ENCODE results near the gene TRPM3.

The TRPM3 gene

DNA sequence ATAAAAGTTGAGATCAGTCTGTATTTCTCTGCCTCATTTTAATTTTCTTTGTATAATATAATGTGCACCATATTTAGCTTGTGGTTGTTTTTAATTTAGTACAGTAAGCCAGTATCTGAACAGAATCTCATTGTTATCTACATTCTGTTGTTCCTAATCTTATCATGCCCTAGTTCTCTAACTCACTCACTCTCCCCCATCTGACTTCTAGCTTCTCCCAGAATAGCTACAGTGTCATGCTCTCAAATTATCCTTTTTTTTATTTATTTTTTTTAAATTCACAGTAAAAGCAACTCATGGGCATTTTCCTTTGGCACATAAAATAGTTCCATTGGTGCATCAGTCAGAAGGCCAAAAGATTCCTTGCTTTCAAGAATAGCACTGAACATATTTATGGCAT is 156.6 kb downstream of the TRPM3 start:
- Histone ChIP-seq H3K4me3 (ENCODE audit: low read depth in 1 of 2, low read length in 2 of 2) (no peak overlapping the region), H3K4me1 (ENCODE audit: control insufficient read depth in 1 of 2, insufficient read depth in 2 of 2, low read length in 2 of 2) (no peaks in the 10 kb centered on the region), H3K27me3 (ENCODE audit: low read depth, low read length) (no peaks in the 10 kb centered on the region), H3K36me3 (ENCODE audit: control insufficient read depth in 1 of 2, insufficient read depth in 2 of 2, low read length in 2 of 2) (no peaks in the 10 kb centered on the region), H3K27ac (ENCODE audit: low read length) (no peak overlapping the region), H3K9me3 (ENCODE audit: control insufficient read depth in 1 of 2, low read length in 2 of 2) (no peaks in the 10 kb centered on the region)

DNA sequence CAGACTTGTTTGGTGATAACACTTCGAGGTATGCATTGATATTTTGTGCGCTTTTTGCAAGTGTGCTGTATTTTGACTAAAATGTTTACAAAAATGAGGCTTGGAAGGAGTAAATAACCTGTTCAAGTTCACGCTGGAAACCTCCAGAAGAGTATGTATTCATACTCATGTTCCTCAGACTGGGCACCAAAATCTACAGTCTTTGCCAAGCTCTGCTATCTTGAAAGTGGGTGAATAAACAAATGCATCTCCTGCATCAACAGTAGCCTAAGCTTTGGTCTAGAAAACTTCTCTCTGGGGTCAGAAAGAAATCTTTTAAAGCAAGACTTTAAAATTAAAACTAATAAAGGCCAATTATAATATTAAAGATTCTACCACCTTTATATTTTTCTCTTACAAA is 157.9 kb downstream of the TRPM3 start:
- H3K27ac ChIP-seq (ENCODE audit: low read length), result no peak overlapping the region
- H3K4me3 ChIP-seq (ENCODE audit: low read depth in 1 of 2, low read length in 2 of 2), result no peak overlapping the region
- no peaks in the 10 kb centered on the region for H3K27me3 ChIP-seq (ENCODE audit: low read depth, low read length)
- H3K4me1 ChIP-seq (ENCODE audit: control insufficient read depth in 1 of 2, insufficient read depth in 2 of 2, low read length in 2 of 2), result no peaks in the 10 kb centered on the region
- no peaks in the 10 kb centered on the region for H3K36me3 ChIP-seq (ENCODE audit: control insufficient read depth in 1 of 2, insufficient read depth in 2 of 2, low read length in 2 of 2)
- no peaks in the 10 kb centered on the region for H3K9me3 ChIP-seq (ENCODE audit: control insufficient read depth in 1 of 2, low read length in 2 of 2)

DNA sequence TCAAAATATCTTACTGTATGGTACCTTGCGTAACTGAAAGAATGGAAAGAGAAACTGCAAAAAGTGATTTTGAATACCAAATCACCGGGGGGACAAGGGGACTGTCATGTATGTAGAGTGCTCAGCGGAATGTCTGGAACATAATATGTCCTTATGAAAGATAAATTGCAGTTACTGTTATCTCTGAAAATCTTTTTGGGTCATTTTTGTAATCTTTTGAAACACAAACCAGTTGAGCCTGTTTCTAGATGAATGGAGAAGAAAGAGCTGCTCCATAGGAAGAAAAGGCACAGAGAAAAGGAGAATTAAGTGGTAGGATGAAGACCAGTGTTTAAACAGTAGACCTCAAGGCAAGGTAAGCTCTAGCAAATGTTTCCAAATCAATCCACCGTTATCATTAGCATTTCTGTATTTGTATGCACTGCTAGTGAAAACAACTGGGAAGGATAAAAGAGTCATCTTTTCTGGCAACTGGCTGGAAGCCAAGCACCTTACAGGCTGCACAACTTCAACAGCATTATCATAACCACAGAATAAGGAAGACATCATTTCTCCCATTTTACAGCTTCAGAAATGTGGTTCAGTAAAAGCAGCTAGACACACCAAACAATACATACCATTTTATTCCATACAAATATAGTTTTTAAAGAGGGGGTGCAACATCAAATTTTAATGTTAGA is 158.5 kb downstream of the TRPM3 start:
- Histone ChIP-seq H3K36me3 (ENCODE audit: control insufficient read depth in 1 of 2, insufficient read depth in 2 of 2, low read length in 2 of 2) (no peaks in the 10 kb centered on the region), H3K4me3 (ENCODE audit: low read depth in 1 of 2, low read length in 2 of 2) (no peak overlapping the region), H3K27ac (ENCODE audit: low read length) (no peak overlapping the region), H3K4me1 (ENCODE audit: control insufficient read depth in 1 of 2, insufficient read depth in 2 of 2, low read length in 2 of 2) (no peaks in the 10 kb centered on the region), H3K27me3 (ENCODE audit: low read depth, low read length) (no peaks in the 10 kb centered on the region), H3K9me3 (ENCODE audit: control insufficient read depth in 1 of 2, low read length in 2 of 2) (no peaks in the 10 kb centered on the region)

DNA sequence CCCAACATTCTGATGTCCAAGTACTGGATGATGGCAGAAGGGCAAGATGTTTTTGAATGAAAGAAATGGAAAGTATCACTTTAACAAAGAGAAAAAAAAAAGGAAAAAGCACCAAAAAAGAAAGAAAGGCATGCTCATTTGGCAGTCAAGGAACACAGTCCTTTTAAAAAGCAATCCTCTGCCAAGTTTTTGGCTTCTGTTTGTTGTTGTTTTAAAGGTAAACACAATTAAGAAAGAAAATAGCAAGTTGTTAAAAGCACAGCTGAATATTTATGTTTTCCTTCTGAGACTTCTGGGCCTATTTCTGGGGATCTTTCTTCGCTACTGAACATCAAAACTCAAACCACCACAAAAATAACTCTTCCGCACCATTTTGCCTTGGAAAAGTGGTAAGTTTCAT is 162.1 kb downstream of the TRPM3 start:
- H3K27me3 ChIP-seq (ENCODE audit: low read depth, low read length), result no peaks in the 10 kb centered on the region
- H3K36me3 ChIP-seq (ENCODE audit: control insufficient read depth in 1 of 2, insufficient read depth in 2 of 2, low read length in 2 of 2), result no peaks in the 10 kb centered on the region
- H3K9me3 ChIP-seq (ENCODE audit: control insufficient read depth in 1 of 2, low read length in 2 of 2), result no peaks in the 10 kb centered on the region
- H3K27ac ChIP-seq (ENCODE audit: low read length), result no peak overlapping the region
- H3K4me1 ChIP-seq (ENCODE audit: control insufficient read depth in 1 of 2, insufficient read depth in 2 of 2, low read length in 2 of 2), result no peaks in the 10 kb centered on the region
- H3K4me3 ChIP-seq (ENCODE audit: low read depth in 1 of 2, low read length in 2 of 2), result no peak overlapping the region

DNA sequence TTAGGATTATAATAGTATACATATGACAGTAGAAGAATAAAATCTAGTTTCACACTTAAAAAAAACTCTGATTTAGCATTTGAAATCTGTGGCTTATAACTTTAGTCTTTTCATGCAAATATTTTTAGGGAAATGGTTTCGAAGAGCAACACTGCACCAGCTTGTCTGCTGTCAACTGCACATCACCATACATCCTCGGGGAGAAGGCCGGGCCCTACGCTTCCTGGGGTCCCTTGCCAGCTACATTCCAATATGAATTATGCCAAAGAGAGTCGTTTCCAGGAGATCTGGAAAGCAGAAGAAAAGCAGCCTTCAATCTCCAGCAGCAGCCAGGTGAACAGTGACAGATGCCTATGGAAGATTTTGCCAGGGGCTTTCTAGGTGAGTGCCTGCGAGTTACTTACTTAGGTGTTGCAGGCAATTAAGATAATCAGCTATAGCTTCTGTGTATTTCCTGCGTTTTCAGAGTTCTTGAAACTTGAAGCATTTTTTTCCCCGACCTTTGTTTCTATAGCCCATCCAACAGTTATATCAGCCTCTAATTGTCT is 166.8 kb downstream of the TRPM3 start:
- H3K4me1 ChIP-seq (ENCODE audit: control insufficient read depth in 1 of 2, insufficient read depth in 2 of 2, low read length in 2 of 2), result no peaks in the 10 kb centered on the region
- no peaks in the 10 kb centered on the region for H3K9me3 ChIP-seq (ENCODE audit: control insufficient read depth in 1 of 2, low read length in 2 of 2)
- no peaks in the 10 kb centered on the region for H3K36me3 ChIP-seq (ENCODE audit: control insufficient read depth in 1 of 2, insufficient read depth in 2 of 2, low read length in 2 of 2)
- H3K4me3 ChIP-seq (ENCODE audit: low read depth in 1 of 2, low read length in 2 of 2), result no peak overlapping the region
- no peaks in the 10 kb centered on the region for H3K27me3 ChIP-seq (ENCODE audit: low read depth, low read length)
- no peak overlapping the region for H3K27ac ChIP-seq (ENCODE audit: low read length)

DNA sequence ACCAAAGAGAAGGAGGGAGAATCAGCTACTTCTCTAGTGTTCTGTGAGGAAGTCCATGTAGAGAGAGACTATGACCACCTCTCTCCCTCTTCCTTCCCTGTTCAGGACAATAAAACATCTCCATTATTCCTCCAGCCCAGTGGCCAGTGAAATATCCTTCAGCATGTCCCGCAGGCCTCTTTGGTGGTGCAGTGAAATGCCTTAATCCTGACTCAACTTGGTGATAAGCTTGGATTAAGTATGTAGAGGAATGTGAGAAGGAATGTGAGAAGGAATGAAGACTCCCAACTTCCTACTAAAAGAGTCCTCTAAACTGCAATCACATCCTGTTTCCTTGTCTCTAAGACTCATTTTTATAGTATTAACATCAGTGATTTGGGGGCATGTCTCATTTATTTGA is 167.3 kb downstream of the TRPM3 start:
- Histone ChIP-seq H3K27me3 (ENCODE audit: low read depth, low read length) (no peaks in the 10 kb centered on the region), H3K4me1 (ENCODE audit: control insufficient read depth in 1 of 2, insufficient read depth in 2 of 2, low read length in 2 of 2) (no peaks in the 10 kb centered on the region), H3K9me3 (ENCODE audit: control insufficient read depth in 1 of 2, low read length in 2 of 2) (no peaks in the 10 kb centered on the region), H3K4me3 (ENCODE audit: low read depth in 1 of 2, low read length in 2 of 2) (no peak overlapping the region), H3K36me3 (ENCODE audit: control insufficient read depth in 1 of 2, insufficient read depth in 2 of 2, low read length in 2 of 2) (no peaks in the 10 kb centered on the region), H3K27ac (ENCODE audit: low read length) (no peak overlapping the region)

DNA sequence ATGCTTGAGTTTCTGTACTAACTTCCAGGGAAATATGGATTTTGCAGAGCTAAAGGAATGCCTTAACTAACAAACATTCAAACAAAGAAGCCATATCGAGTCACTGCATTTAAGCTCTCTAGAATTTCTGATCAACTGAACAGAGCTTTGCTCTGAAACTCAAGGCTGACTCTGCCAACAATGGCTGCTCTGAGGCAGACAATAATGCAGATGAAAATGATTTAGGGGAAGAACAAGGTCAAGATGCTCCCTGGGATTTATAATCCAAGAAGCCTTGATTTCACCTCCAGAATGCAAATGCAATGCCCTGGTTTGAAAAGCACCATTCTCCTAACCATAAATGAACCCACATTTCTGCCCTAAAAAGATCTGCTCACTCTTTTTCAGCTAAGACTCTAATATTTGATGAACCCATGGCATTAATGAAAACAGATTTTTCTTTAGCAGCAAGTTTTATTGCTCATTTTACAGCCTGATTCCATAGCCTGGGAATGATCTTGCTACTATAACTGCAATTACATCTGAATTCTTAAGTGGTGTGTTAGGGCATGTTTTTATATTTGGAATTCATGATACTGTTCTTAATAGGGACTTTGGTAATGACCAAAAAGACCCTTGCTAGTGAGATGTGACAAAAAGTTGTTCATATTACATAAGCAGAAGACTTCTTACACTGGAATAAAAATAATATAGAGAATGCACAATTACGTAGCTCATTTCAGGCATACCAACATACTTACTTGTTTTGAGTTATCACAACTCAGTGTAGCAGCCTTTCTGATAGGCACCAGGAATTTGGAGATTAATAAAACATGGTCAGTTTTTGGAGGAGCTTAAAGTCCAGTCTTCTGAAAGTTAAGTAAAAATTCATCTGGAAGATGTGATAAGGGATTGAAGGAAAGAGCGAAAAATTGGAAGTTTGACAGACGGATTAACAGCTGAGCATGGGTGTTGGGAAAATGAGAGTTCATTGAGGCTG is 169.4 kb downstream of the TRPM3 start:
- no peak overlapping the region for H3K4me3 ChIP-seq (ENCODE audit: low read depth in 1 of 2, low read length in 2 of 2)
- H3K27ac ChIP-seq (ENCODE audit: low read length), result no peak overlapping the region
- no peaks in the 10 kb centered on the region for H3K27me3 ChIP-seq (ENCODE audit: low read depth, low read length)
- no peaks in the 10 kb centered on the region for H3K36me3 ChIP-seq (ENCODE audit: control insufficient read depth in 1 of 2, insufficient read depth in 2 of 2, low read length in 2 of 2)
- no peaks in the 10 kb centered on the region for H3K9me3 ChIP-seq (ENCODE audit: control insufficient read depth in 1 of 2, low read length in 2 of 2)
- no peaks in the 10 kb centered on the region for H3K4me1 ChIP-seq (ENCODE audit: control insufficient read depth in 1 of 2, insufficient read depth in 2 of 2, low read length in 2 of 2)

DNA sequence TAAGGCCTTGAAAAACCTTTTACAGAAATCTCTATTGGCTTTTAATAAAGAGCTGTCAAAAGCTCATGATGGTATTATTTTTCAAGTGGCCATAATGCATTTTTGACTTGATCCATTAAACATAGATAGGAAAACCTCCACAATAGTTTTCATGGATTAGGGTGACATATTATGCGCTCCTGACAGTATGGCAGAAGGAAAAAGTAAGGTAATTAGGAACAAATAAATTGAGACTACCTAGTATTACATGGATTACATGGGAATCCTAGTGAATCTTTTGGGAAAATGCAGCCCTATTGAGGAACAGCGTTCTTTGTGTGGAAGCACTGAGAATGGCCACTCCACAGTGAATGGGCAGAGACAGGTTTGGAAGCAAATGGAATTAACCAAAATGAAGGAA is 171.2 kb downstream of the TRPM3 start:
- Histone ChIP-seq H3K9me3 (ENCODE audit: control insufficient read depth in 1 of 2, low read length in 2 of 2) (no peaks in the 10 kb centered on the region), H3K27me3 (ENCODE audit: low read depth, low read length) (no peaks in the 10 kb centered on the region), H3K4me3 (ENCODE audit: low read depth in 1 of 2, low read length in 2 of 2) (no peak overlapping the region), H3K27ac (ENCODE audit: low read length) (no peak overlapping the region), H3K4me1 (ENCODE audit: control insufficient read depth in 1 of 2, insufficient read depth in 2 of 2, low read length in 2 of 2) (no peaks in the 10 kb centered on the region), H3K36me3 (ENCODE audit: control insufficient read depth in 1 of 2, insufficient read depth in 2 of 2, low read length in 2 of 2) (no peaks in the 10 kb centered on the region)

DNA sequence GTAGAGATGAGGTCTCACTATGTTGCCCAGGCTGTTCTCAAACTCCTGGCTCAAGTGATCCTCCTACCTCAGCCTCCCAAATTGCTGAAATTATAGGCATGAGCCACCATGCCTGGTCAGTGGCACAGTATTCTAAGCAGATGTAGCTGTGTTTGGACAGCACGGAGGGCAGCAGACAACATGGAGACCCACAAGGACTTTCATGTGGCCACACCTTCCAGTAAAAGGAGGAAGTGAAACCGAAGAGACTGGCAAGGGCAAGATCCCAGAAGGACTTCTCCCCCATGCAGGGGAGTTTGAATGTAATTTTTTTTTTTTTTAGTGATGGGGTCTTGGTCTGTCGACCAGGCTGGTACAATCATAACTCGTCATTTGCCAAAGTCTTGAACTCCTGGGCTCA is 172.2 kb downstream of the TRPM3 start:
- H3K9me3 ChIP-seq (ENCODE audit: control insufficient read depth in 1 of 2, low read length in 2 of 2), result no peaks in the 10 kb centered on the region

DNA sequence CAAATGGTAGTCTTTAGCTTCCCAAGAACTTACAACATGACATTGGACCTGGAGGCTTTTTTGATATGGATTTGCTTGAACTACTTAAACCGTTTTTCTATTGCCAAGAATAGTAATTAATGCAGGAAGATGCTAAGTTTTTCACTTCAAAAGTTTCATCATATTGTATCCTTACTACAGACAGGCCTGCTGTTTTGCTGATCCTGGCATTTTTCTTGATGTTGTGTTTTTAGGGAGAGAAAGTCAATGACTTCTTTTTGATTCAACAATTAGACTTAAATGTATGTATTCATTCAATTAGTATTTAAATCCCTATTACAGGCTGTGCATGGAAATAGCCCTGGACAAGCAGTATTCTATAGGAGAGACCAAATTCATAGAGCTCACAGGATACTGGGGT is 172.7 kb downstream of the TRPM3 start:
- Histone ChIP-seq H3K27ac (ENCODE audit: low read length) (no peak overlapping the region), H3K4me1 (ENCODE audit: control insufficient read depth in 1 of 2, insufficient read depth in 2 of 2, low read length in 2 of 2) (no peaks in the 10 kb centered on the region), H3K9me3 (ENCODE audit: control insufficient read depth in 1 of 2, low read length in 2 of 2) (no peaks in the 10 kb centered on the region), H3K36me3 (ENCODE audit: control insufficient read depth in 1 of 2, insufficient read depth in 2 of 2, low read length in 2 of 2) (no peaks in the 10 kb centered on the region), H3K4me3 (ENCODE audit: low read depth in 1 of 2, low read length in 2 of 2) (no peak overlapping the region), H3K27me3 (ENCODE audit: low read depth, low read length) (no peaks in the 10 kb centered on the region)

More for the DNA sequence above, 172.2 kb downstream of the TRPM3 start:
- Histone ChIP-seq H3K27ac (ENCODE audit: low read length) (no peak overlapping the region), H3K27me3 (ENCODE audit: low read depth, low read length) (no peaks in the 10 kb centered on the region), H3K4me1 (ENCODE audit: control insufficient read depth in 1 of 2, insufficient read depth in 2 of 2, low read length in 2 of 2) (no peaks in the 10 kb centered on the region), H3K36me3 (ENCODE audit: control insufficient read depth in 1 of 2, insufficient read depth in 2 of 2, low read length in 2 of 2) (no peaks in the 10 kb centered on the region), H3K4me3 (ENCODE audit: low read depth in 1 of 2, low read length in 2 of 2) (no peak overlapping the region)

DNA sequence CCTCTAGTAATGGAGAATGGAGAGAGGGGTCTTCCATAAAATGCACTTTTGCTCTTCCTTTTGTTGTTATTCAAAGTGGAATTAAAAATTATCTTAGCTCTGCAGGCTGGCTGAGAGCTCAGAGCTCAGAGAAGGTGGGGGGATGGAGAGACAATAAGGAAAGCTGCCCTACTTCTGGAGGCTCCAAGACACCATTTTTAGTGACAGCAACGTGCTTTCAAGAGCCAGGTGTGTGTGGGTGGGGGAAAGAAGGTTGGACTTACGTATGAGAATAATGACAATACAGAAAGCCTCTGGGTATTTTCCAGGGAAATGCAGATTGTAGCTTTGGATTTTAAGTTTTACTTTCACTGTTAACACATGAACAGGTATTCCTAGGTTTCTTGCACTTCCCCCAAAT is 173.9 kb downstream of the TRPM3 start:
- H3K27me3 ChIP-seq (ENCODE audit: low read depth, low read length), result no peaks in the 10 kb centered on the region
- H3K4me3 ChIP-seq (ENCODE audit: low read depth in 1 of 2, low read length in 2 of 2), result no peak overlapping the region
- H3K4me1 ChIP-seq (ENCODE audit: control insufficient read depth in 1 of 2, insufficient read depth in 2 of 2, low read length in 2 of 2), result no peaks in the 10 kb centered on the region
- no peak overlapping the region for H3K27ac ChIP-seq (ENCODE audit: low read length)
- no peaks in the 10 kb centered on the region for H3K9me3 ChIP-seq (ENCODE audit: control insufficient read depth in 1 of 2, low read length in 2 of 2)
- H3K36me3 ChIP-seq (ENCODE audit: control insufficient read depth in 1 of 2, insufficient read depth in 2 of 2, low read length in 2 of 2), result no peaks in the 10 kb centered on the region

Data from muscle layer of duodenum (tissue), 2 donors.